WTC11 (cell line): ENCODE measurements around the gene COL13A1. TPM values are rescaled to one million over a fixed set of nuclear protein-coding genes. Genes with fewer than 3 reads are reported as not detected.

Source experiments
- ATAC-seq: fragments of 200-7000 bp; cut with Tn5 transposase; 2 replicates; pipeline ENCODE4 v1.10.0; 2021; ENCODE audit warnings: mild to moderate bottlenecking, moderate library complexity
- CTCF ChIA-PET: fragments of 300-600 bp; sonication (Branson Sonifier 250); formaldehyde crosslinking; loops from one replicate; lab custom pipeline; 2021; ENCODE audit warnings: antibody characterized with exemption; lab: Charles Lee
- POLR2A ChIA-PET: fragments of 350-600 bp; sonication (Branson Sonifier 250); formaldehyde crosslinking; loops from one replicate; lab custom pipeline; 2021; ENCODE audit warnings: antibody characterized with exemption; lab: Charles Lee
- DNase-seq: peaks from one replicate; pipeline ENCODE4 v3.0.0; 2021; ENCODE audit warnings: low spot score
- H3K27ac Mint-ChIP-seq: 2 replicates; pipeline ENCODE4 v1.8.0; 2021; ENCODE audit warnings: mixed read lengths
- H3K27me3 Mint-ChIP-seq: 2 replicates; pipeline ENCODE4 v1.8.0; 2021; ENCODE audit warnings: low read depth, mild to moderate bottlenecking, moderate library complexity, mixed read lengths
- H3K36me3 Mint-ChIP-seq: 2 replicates; pipeline ENCODE4 v1.8.0; 2021; ENCODE audit warnings: mixed read lengths
- H3K4me1 Mint-ChIP-seq: 2 replicates; pipeline ENCODE4 v1.8.0; 2022; ENCODE audit warnings: mixed read lengths
- H3K4me3 Mint-ChIP-seq: 2 replicates; pipeline ENCODE4 v1.8.0; 2021; ENCODE audit warnings: mild to moderate bottlenecking, moderate library complexity, mixed read lengths
- H3K9me3 Mint-ChIP-seq: 2 replicates; pipeline ENCODE4 v1.8.0; 2021; ENCODE audit warnings: mixed read lengths
- MLX ChIP-seq: sonication (generic); formaldehyde crosslinking; IDR thresholded peaks from 2 replicates; pipeline ENCODE4 v1.8.1; 2023; ENCODE audit warnings: mild to moderate bottlenecking, missing genetic modification reagents, moderate library complexity
- NR3C1 ChIP-seq: sonication (generic); formaldehyde crosslinking; conservative IDR thresholded peaks from 2 replicates; pipeline ENCODE4 v1.8.1; 2023; ENCODE audit warnings: low read depth, mild to moderate bottlenecking, missing genetic modification reagents
- PRRX2 ChIP-seq: fragments of 250-450 bp; sonication (Bioruptor Pico); IDR thresholded peaks from 2 replicates; pipeline ENCODE4 v1.8.0; 2021; ENCODE audit warnings: mild to moderate bottlenecking
- RORB ChIP-seq: fragments of 250-450 bp; sonication (Bioruptor Pico); IDR thresholded peaks from 2 replicates; pipeline ENCODE4 v1.9.0; 2021; ENCODE audit warnings: mild to moderate bottlenecking
- SP1 ChIP-seq: sonication (generic); formaldehyde crosslinking; conservative IDR thresholded peaks from 2 replicates; pipeline ENCODE4 v1.8.1; 2022; ENCODE audit warnings: missing genetic modification reagents
- TEAD4 ChIP-seq: sonication (generic); formaldehyde crosslinking; IDR thresholded peaks from 2 replicates; pipeline ENCODE4 v1.8.0; 2022; ENCODE audit warnings: mild to moderate bottlenecking, missing genetic modification reagents
- TP53 ChIP-seq: sonication (generic); formaldehyde crosslinking; IDR thresholded peaks from 2 replicates; pipeline ENCODE4 v1.8.1; 2023; ENCODE audit warnings: mild to moderate bottlenecking, missing genetic modification reagents
- USF2 ChIP-seq: sonication (generic); formaldehyde crosslinking; IDR thresholded peaks from 2 replicates; pipeline ENCODE4 v1.8.1; 2023; ENCODE audit warnings: mild to moderate bottlenecking, missing genetic modification reagents, moderate library complexity
- ZNF121 ChIP-seq: sonication (generic); formaldehyde crosslinking; IDR thresholded peaks from 2 replicates; pipeline ENCODE4 v1.8.0; 2023; ENCODE audit warnings: missing genetic modification reagents
- ZNF317 ChIP-seq: sonication (generic); formaldehyde crosslinking; IDR thresholded peaks from 2 replicates; pipeline ENCODE4 v1.8.1; 2023; ENCODE audit warnings: low read depth, mild to moderate bottlenecking, moderate library complexity, missing genetic modification reagents, borderline replicate concordance
- ZNF396 ChIP-seq: fragments of 250-450 bp; sonication (Bioruptor Pico); IDR thresholded peaks from 2 replicates; pipeline ENCODE4 v1.8.0; 2021; ENCODE audit warnings: mild to moderate bottlenecking, moderate library complexity, borderline replicate concordance
- ZNF512 ChIP-seq: sonication (generic); formaldehyde crosslinking; IDR thresholded peaks from 2 replicates; pipeline ENCODE4 v1.8.1; 2022; ENCODE audit warnings: missing genetic modification reagents, borderline replicate concordance
- total RNA-seq: library from RNA; stranded (reverse); gene quantifications from 3 replicates; pipeline ENCODE4 v1.2.3, GENCODE V29; 2021
- TF ChIP-seq, protein P1 (sequence below): fragments of 250-450 bp; sonication (Bioruptor Pico); IDR thresholded peaks from 2 replicates; pipeline ENCODE4 v2.1.2; 2022; ENCODE audit warnings: mild to moderate bottlenecking, moderate library complexity
- TF ChIP-seq, protein P2 (sequence below): sonication (generic); formaldehyde crosslinking; IDR thresholded peaks from 2 replicates; pipeline ENCODE4 v1.8.0; 2023; ENCODE audit warnings: missing genetic modification reagents, mild to moderate bottlenecking, borderline replicate concordance

COL13A1 gene
- total RNA-seq, 1 experiment from 2014 or later, result 7.1 TPM

GRCh38 chr10:69898941-69899340 lies 97.2 kb downstream of the COL13A1 start:
- no peaks in the 10 kb centered on the region for H3K36me3 Mint-ChIP-seq
- no peak for TF ChIP-seq ZNF396 (CRISPR knock-in tag)
- TF ChIP-seq SP1, result no peak
- TF ChIP-seq ZNF317, result no peak
- TF ChIP-seq, protein P1, sequence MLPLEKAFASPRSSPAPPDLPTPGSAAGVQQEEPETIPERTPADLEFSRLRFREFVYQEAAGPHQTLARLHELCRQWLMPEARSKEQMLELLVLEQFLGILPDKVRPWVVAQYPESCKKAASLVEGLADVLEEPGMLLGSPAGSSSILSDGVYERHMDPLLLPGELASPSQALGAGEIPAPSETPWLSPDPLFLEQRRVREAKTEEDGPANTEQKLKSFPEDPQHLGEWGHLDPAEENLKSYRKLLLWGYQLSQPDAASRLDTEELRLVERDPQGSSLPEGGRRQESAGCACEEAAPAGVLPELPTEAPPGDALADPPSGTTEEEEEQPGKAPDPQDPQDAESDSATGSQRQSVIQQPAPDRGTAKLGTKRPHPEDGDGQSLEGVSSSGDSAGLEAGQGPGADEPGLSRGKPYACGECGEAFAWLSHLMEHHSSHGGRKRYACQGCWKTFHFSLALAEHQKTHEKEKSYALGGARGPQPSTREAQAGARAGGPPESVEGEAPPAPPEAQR (CRISPR knock-in tag), result no peak
- no peak for TF ChIP-seq USF2
- no peak for TF ChIP-seq RORB (CRISPR knock-in tag)
- TF ChIP-seq PRRX2 (CRISPR knock-in tag), result no peak
- TF ChIP-seq, all 79 proteins: peak for 0

GRCh38 chr10:69899727-69900595 lies 98.3 kb downstream of the COL13A1 start:
- Mint-ChIP-seq H3K4me1 (peaks cover 43% of the 10 kb centered on the region), H3K27me3 (peaks cover 3% of the 10 kb centered on the region; the same call in 1 of the 2 replicates)
- TF ChIP-seq USF2 (peak; percentile 36), TEAD4 (CRISPR knock-in tag) (no peak)
- TF ChIP-seq, all 79 proteins: peak for 1
- CTCF ChIA-PET, result interaction anchor here (0.8 to 4.5 kb wide), 15 partner anchors 8 to 492 kb away, joined by 3 to 126 read pairs (median 5); no protein-coding TSS in a partner anchor
- Mint-ChIP-seq H3K4me3 (no peak overlapping the region), H3K27ac (0 out of 2 replicates have a peak overlapping the region, but pooled peaks have one; percentile 52), H3K9me3 (no peaks in the 10 kb centered on the region), H3K36me3 (no peaks in the 10 kb centered on the region)
- no peak for DNase-seq
- ATAC-seq, result peak; percentile 12; the same call in 1 of the 2 replicates
- POLR2A ChIA-PET, result no interaction called here

More at GRCh38 chr10:69898941-69899340, 97.2 kb downstream of the COL13A1 start:
- Mint-ChIP-seq H3K27me3 (peaks cover 3% of the 10 kb centered on the region; the same call in 1 of the 2 replicates), H3K4me1 (peaks cover 43% of the 10 kb centered on the region), H3K4me3 (no peak overlapping the region), H3K27ac (no peak overlapping the region), H3K9me3 (no peaks in the 10 kb centered on the region)
- ChIA-PET CTCF (interaction anchor here (1.0 to 4.5 kb wide), 9 partner anchors 9 to 112 kb away, joined by 3 to 126 read pairs (median 8); no protein-coding TSS in a partner anchor), POLR2A (no interaction called here)
- no peak for ATAC-seq
- no peak for DNase-seq

DNA sequence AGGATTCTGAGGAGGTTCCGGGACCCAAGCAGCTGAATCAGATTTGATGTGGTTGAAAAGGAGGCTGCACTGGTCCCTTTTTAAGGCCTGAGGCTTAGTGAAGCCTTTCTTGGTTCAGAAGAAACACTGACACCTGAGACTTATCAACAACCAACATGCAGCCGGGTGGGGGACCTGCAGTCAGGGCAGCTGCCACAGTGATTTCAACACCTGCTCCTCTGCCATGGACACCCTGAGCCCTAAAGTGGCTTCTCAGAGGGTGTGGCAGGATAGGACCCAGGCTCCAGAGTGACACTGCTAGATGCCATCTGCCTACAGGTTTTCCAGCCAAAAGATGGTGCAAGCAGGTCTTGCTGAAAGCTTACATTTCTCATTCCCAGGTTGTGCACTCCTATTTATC lies 99.3 kb downstream of the COL13A1 start:
- no peak for DNase-seq
- Mint-ChIP-seq H3K9me3 (no peaks in the 10 kb centered on the region), H3K36me3 (no peaks in the 10 kb centered on the region), H3K4me3 (no peak overlapping the region), H3K4me1 (peaks cover 41% of the 10 kb centered on the region), H3K27me3 (peaks cover 3% of the 10 kb centered on the region), H3K27ac (no peak overlapping the region)
- ChIA-PET CTCF (interaction anchor here (1.0 to 4.5 kb wide), 16 partner anchors 9 to 245 kb away, joined by 3 to 126 read pairs (median 6); partner anchors contain the start of genes COL13A1 and TYSND1), POLR2A (no interaction called here)
- ATAC-seq, result no peak
- TF ChIP-seq ZNF121 (CRISPR knock-in tag), result no peak

DNA sequence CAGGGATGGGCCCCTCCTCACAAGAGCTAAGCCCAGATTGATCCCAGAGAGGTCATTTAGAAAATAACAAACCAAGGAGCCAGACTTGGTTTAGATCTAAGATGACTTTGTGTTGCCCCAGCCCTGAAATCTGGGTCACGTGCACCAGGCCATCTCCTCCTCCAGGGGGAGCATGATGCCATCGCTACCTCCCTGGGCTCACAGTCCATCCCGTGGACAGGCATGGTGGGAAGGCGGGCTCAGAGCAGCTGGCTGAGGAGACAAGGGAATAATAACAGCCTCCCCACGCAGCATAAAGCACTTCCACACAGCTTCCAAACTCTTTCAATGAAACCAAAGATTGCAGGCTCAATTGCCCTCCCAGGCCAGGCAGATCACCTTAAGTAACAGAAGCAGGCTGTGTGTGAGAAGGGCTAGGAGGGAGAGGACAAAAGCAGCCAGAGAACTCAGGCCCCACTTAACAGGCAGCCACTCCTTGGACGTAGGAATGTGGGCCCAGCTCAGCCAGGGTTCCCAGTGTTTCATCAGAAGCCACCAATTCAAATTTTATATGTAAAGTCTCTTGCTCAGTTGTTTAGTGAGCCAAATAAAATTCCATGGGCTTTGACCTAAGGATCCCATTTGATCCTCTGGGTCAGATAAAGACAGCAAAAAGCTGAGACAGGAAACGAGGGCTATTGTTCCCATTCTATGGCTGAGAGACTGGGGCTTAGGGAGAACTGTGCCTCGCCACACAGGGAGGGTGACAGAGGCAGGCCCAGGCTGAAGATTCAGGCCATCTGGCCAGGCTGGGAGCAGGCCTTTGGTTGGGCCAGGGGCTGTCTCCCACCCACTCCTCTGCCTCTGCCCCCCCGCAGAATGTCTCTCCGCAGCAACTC lies 100.2 kb downstream of the COL13A1 start:
- H3K27ac Mint-ChIP-seq, result peak overlapping the region; percentile 86
- peaks cover 3% of the 10 kb centered on the region for H3K27me3 Mint-ChIP-seq
- peak; percentile 77 for DNase-seq
- no peaks in the 10 kb centered on the region for H3K36me3 Mint-ChIP-seq
- H3K4me3 Mint-ChIP-seq, result no peak overlapping the region
- no peaks in the 10 kb centered on the region for H3K9me3 Mint-ChIP-seq
- ATAC-seq, result peak; percentile 86
- POLR2A ChIA-PET, result no interaction called here
- H3K4me1 Mint-ChIP-seq, result peaks cover 35% of the 10 kb centered on the region
- CTCF ChIA-PET, result interaction anchor here (0.6 to 4.5 kb wide), 18 partner anchors 9 to 244 kb away, joined by 3 to 126 read pairs (median 6); partner anchors contain the start of genes COL13A1 and TYSND1
- TF ChIP-seq, protein P2, sequence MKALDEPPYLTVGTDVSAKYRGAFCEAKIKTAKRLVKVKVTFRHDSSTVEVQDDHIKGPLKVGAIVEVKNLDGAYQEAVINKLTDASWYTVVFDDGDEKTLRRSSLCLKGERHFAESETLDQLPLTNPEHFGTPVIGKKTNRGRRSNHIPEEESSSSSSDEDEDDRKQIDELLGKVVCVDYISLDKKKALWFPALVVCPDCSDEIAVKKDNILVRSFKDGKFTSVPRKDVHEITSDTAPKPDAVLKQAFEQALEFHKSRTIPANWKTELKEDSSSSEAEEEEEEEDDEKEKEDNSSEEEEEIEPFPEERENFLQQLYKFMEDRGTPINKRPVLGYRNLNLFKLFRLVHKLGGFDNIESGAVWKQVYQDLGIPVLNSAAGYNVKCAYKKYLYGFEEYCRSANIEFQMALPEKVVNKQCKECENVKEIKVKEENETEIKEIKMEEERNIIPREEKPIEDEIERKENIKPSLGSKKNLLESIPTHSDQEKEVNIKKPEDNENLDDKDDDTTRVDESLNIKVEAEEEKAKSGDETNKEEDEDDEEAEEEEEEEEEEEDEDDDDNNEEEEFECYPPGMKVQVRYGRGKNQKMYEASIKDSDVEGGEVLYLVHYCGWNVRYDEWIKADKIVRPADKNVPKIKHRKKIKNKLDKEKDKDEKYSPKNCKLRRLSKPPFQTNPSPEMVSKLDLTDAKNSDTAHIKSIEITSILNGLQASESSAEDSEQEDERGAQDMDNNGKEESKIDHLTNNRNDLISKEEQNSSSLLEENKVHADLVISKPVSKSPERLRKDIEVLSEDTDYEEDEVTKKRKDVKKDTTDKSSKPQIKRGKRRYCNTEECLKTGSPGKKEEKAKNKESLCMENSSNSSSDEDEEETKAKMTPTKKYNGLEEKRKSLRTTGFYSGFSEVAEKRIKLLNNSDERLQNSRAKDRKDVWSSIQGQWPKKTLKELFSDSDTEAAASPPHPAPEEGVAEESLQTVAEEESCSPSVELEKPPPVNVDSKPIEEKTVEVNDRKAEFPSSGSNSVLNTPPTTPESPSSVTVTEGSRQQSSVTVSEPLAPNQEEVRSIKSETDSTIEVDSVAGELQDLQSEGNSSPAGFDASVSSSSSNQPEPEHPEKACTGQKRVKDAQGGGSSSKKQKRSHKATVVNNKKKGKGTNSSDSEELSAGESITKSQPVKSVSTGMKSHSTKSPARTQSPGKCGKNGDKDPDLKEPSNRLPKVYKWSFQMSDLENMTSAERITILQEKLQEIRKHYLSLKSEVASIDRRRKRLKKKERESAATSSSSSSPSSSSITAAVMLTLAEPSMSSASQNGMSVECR (CRISPR knock-in tag), result no peak
- TF ChIP-seq ZNF512 (CRISPR knock-in tag), result no peak
- TF ChIP-seq NR3C1 (CRISPR knock-in tag), result no peak
- no peak for TF ChIP-seq MLX (CRISPR knock-in tag)
- TF ChIP-seq TP53, result no peak
